ENCODE data around the gene NFKBIL1. TPM values are rescaled to one million over a fixed set of nuclear protein-coding genes. Genes with fewer than 3 reads are reported as not detected.

Gene NFKBIL1
- total and polyA plus RNA-seq, 9 of the 15 experiments (the other 6 are each of a cell fraction or from before 2014, with no cell fraction given): 0.49 to 33.1 (median 7.6) TPM

DNA sequence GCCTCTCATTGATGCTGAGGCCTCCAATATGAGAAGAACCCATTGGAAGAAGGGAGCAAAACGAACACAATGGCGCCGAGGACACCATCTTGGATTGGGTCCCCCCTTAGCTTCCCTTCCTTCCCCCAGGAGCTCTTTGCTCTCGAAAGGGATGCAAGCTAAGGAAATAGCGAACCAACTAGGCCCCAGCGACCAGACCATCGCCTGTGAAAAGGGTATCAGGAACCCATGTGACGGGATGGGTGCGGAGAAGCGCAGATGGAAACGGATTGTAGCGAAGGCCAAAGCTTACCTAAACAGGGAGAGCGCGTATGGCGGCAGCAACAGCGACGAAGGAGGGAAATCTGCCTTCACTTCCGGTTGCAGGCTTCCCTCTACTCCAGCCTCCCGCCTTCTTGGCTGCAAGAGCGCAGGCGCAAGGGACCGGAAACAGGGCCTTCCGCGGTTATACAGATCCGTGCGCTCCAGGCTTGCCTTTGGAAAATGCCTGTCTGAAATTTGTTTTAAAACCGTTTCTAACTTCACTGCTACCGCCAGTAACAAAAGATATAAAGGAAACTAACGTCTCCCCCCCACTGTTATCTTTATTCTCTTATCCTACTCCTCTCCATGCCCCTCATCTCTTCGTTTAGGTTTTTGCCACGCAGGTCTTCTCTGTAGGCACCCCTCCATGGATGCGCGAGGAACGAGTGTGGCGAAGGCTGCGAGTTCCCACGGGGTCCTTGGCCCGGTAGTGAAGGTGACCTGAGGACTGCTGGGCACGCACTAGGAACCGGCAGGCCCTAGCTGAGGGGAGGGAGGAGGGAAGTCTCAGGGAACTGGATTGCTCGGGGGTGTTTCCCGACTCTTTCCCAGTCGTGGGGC, 5.5 kb upstream of the NFKBIL1 start, which contains the start of gene DDX39B (continued):
- TF ChIP-seq YY1 (IDR thresholded peaks at IDR 0.05; ENCODE audit: borderline replicate concordance in 1 of 3, control insufficient read depth in 1 of 3, extremely low read depth in 1 of 3, insufficient read depth in 3 of 3, insufficient read length in 1 of 3, insufficient replicate concordance in 2 of 3, low read depth in 1 of 3, low read length in 2 of 3) (peak; percentile 91 to 96 (median 92)), RNF2 (IDR thresholded peaks at IDR 0.05) (peak; percentile 88), TBP (optimal IDR thresholded peaks at IDR 0.05; ENCODE audit: low read depth, low read length) (peak; percentile 97), NR2C1 (IDR thresholded peaks at IDR 0.05) (peak; percentile 74; the same call in 1 of the 2 replicates), NR2C1 (tag; IDR thresholded peaks at IDR 0.05) (peak; percentile 69; the same call in 1 of the 2 replicates), ESRRA (IDR thresholded peaks at IDR 0.05; ENCODE audit: borderline replicate concordance, low read depth) (peak; percentile 100), RUNX1 (IDR thresholded peaks at IDR 0.05; ENCODE audit: low read depth) (0 out of 2 replicates have a peak, but pooled peaks have one; percentile 22), SMAD3 (CRISPR knock-in tag; conservative IDR thresholded peaks at IDR 0.05) (peak; percentile 70; the same call in 1 of the 2 replicates), SPI1 (IDR thresholded peaks at IDR 0.05; ENCODE audit: borderline replicate concordance, low read depth, low read length) (peak; percentile 65; the same call in 1 of the 2 replicates), E2F3 (CRISPR knock-in tag; IDR thresholded peaks at IDR 0.05) (peak; percentile 97), PTRF (tag; IDR thresholded peaks at IDR 0.05) (no peak)
- TF ChIP-seq, protein P1, sequence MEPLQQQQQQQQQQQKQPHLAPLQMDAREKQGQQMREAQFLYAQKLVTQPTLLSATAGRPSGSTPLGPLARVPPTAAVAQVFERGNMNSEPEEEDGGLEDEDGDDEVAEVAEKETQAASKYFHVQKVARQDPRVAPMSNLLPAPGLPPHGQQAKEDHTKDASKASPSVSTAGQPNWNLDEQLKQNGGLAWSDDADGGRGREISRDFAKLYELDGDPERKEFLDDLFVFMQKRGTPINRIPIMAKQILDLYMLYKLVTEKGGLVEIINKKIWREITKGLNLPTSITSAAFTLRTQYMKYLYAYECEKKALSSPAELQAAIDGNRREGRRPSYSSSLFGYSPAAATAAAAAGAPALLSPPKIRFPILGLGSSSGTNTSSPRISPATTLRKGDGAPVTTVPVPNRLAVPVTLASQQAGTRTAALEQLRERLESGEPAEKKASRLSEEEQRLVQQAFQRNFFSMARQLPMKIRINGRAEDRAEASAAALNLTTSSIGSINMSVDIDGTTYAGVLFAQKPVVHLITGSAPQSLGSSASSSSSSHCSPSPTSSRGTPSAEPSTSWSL (CRISPR knock-in tag; IDR thresholded peaks at IDR 0.05; ENCODE audit: borderline replicate concordance): no peak; the same call in 1 of the 2 replicates
- TF ChIP-seq, protein P2, sequence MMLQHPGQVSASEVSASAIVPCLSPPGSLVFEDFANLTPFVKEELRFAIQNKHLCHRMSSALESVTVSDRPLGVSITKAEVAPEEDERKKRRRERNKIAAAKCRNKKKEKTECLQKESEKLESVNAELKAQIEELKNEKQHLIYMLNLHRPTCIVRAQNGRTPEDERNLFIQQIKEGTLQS (IDR thresholded peaks at IDR 0.05): no peak
- TF ChIP-seq, protein P2 (CRISPR knock-in tag; conservative IDR thresholded peaks at IDR 0.05): peak; percentile 68
- TF ChIP-seq, protein P3, sequence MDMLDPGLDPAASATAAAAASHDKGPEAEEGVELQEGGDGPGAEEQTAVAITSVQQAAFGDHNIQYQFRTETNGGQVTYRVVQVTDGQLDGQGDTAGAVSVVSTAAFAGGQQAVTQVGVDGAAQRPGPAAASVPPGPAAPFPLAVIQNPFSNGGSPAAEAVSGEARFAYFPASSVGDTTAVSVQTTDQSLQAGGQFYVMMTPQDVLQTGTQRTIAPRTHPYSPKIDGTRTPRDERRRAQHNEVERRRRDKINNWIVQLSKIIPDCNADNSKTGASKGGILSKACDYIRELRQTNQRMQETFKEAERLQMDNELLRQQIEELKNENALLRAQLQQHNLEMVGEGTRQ (CRISPR knock-in tag; IDR thresholded peaks at IDR 0.05): no peak
- TF ChIP-seq, protein P4, sequence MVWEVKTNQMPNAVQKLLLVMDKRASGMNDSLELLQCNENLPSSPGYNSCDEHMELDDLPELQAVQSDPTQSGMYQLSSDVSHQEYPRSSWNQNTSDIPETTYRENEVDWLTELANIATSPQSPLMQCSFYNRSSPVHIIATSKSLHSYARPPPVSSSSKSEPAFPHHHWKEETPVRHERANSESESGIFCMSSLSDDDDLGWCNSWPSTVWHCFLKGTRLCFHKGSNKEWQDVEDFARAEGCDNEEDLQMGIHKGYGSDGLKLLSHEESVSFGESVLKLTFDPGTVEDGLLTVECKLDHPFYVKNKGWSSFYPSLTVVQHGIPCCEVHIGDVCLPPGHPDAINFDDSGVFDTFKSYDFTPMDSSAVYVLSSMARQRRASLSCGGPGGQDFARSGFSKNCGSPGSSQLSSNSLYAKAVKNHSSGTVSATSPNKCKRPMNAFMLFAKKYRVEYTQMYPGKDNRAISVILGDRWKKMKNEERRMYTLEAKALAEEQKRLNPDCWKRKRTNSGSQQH (CRISPR knock-in tag; IDR thresholded peaks at IDR 0.05): peak; percentile 95
- TF ChIP-seq, protein P5, sequence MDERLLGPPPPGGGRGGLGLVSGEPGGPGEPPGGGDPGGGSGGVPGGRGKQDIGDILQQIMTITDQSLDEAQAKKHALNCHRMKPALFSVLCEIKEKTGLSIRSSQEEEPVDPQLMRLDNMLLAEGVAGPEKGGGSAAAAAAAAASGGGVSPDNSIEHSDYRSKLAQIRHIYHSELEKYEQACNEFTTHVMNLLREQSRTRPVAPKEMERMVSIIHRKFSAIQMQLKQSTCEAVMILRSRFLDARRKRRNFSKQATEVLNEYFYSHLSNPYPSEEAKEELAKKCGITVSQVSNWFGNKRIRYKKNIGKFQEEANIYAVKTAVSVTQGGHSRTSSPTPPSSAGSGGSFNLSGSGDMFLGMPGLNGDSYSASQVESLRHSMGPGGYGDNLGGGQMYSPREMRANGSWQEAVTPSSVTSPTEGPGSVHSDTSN (CRISPR knock-in tag; IDR thresholded peaks at IDR 0.05; ENCODE audit: low read depth): no peak
- TF ChIP-seq, protein P5 (tag; conservative IDR thresholded peaks at IDR 0.05; ENCODE audit: low read depth): no peak
